ENCODE results near the gene GLDC.
"Not testable (repeated sequence)": the region's sequence is repeated elsewhere in the genome, so short reads cannot be mapped to it uniquely, and the experiment has no call there.

The GLDC gene

GRCh38 chr9:6575324-6576034 is 70.0 kb downstream of the GLDC start:
- in situ Hi-C loops (cut with MboI; ENCODE audit: low sequenced_read_pairs): no loop called here

GRCh38 chr9:6567140-6567591 is 78.4 kb downstream of the GLDC start:
- in situ Hi-C loops (cut with MboI; ENCODE audit: low sequenced_read_pairs): no loop called here

DNA sequence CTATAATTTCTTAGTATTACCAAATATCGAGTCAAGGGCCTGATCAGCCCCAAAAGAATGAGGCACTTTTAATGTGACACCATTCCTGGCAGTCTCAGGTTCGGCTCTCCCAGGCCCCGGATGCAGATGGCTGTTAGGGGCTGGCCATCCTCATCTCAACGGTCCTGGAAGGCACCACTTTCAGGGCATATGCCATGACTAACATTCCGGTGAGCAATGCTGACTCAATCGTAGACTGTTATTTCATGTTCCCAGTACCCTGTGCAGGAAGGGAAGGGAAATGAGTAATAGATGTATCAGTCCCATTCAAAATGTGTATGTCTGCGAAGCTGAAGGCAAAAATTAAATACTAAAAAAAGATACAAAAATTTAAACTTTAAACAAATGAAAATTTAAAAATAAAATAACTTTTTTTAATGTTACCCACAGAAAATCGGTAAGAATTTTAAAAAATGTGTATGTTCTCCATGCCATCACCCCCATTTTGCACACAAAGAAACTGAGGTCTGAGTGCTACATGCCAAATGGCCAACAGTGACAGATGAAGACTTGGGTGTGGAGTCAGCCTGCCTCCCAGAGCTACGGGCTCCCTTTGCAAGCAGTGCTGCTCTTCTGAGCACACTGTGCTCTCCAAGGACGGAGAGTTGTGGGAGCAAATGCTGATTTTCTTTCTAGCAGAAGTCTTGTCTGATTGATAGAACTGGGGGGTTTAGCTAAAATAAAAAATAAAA is 79.0 kb downstream of the GLDC start:
- in situ Hi-C loops (cut with MboI; ENCODE audit: low sequenced_read_pairs): no loop called here

DNA sequence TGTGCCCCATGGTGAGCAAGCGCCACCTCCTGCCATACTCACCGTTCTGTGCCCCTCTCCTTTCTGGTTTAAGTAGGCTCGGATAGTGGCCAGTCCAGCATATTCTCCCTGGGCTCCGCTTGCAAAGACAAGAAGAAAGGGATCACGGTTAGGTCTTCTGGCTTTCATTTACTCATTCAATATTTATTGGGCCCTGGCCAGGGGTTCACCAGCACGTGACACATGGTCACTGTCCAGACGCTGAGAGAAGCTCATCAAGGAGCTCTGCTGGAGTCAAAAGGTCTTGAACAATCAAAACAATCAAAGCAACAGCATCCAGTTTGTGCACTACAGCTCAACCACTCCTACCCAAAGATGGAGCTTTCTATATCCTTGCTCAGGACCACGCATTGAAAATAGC is 80.2 kb downstream of the GLDC start:
- in situ Hi-C loops (cut with MboI; ENCODE audit: low sequenced_read_pairs): no loop called here

- in situ Hi-C loops (cut with MboI; ENCODE audit: low sequenced_read_pairs): no loop called here
These were observed 80.7 kb downstream of the GLDC start for GRCh38 chr9:6564868-6565267.

- in situ Hi-C loops (cut with MboI; ENCODE audit: low sequenced_read_pairs): no loop called here
These were observed 81.2 kb downstream of the GLDC start for GRCh38 chr9:6564360-6564759.

DNA sequence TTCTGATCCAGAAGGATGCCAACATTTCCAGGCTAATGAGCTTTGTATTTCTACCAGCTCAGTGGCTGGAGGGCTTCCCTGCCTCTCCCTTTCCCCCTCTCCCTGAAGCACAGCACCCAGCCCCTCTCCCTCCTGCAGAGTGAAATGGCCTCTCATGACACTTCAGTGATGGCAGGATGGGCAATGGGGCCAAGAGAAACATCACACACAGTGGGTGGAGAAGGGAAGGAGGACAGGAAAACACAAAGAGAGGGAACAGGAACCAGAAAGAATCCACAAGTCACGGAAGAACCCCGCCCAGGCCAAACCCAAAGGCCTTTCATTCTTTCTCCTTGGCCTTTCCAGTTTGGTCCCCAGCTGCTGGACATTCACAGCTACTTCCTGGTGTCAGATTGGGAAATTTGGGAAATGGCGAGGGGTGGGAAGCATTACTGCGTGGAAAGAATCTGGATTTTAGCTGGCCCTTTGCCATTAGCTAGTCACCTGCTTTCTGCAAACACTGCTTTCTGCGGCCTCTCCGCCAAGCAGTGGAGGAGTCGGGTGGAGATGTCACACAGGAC is 82.6 kb downstream of the GLDC start:
- in situ Hi-C loops (cut with MboI; ENCODE audit: low sequenced_read_pairs): no loop called here

GRCh38 chr9:6562201-6562600 is 83.3 kb downstream of the GLDC start:
- in situ Hi-C loops (cut with MboI; ENCODE audit: low sequenced_read_pairs): no loop called here

GRCh38 chr9:6557883-6558616 is 87.5 kb downstream of the GLDC start:
- in situ Hi-C loops (cut with MboI; ENCODE audit: low sequenced_read_pairs): no loop called here

DNA sequence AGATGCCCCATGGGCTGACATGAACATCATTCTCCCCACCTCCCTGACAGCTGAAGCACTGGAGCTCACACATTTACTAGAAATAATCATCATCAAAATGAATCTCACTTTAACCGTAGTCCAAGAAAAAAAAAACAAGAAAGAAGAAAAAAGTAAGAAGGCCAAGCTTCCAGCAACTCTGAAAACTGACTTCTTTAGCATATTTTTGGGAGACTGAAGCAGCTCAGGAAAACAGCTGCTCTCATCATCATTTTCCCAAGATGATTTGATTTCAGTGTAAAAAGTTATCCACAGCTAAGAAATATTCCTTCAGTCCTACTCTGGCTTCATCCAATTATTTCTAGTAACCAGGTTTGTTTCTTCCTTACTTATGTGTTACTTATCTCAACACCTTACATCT is 91.7 kb downstream of the GLDC start:
- in situ Hi-C loops (cut with MboI; ENCODE audit: low sequenced_read_pairs): no loop called here

- in situ Hi-C loops (cut with MboI; ENCODE audit: low sequenced_read_pairs): no loop called here
These were observed 92.9 kb downstream of the GLDC start for GRCh38 chr9:6552498-6553121.

DNA sequence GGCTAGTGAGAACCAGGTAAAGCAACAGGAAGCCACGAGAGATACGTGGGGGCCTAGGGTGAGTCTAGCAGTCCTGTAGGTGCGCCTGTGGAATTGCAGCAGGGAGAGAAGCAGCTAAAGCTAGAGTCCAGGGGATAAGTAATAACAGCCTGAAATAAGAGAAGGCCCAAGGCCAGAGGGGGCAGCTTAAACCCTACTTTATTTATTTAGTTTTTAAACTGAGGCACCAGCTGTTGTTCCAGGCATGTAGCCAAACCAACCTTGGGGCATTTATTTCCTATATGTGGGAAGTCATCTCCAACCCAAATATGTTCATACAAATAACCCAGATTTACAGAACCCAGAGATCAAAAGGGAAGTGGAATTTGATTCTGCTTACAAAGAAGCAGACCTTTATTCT is 93.5 kb downstream of the GLDC start:
- in situ Hi-C loops (cut with MboI; ENCODE audit: low sequenced_read_pairs): no loop called here

GRCh38 chr9:6551136-6551535 is 94.4 kb downstream of the GLDC start:
- in situ Hi-C loops (cut with MboI; ENCODE audit: low sequenced_read_pairs): no loop called here

- in situ Hi-C loops (cut with MboI; ENCODE audit: low sequenced_read_pairs): no loop called here
These were observed 96.3 kb downstream of the GLDC start for GRCh38 chr9:6549106-6549800.

GRCh38 chr9:6545017-6545691 is 100.4 kb downstream of the GLDC start:
- in situ Hi-C loops (cut with MboI; ENCODE audit: low sequenced_read_pairs): no loop called here

GRCh38 chr9:6543204-6543603 is 102.3 kb downstream of the GLDC start:
- in situ Hi-C loops (cut with MboI; ENCODE audit: low sequenced_read_pairs): no loop called here

DNA sequence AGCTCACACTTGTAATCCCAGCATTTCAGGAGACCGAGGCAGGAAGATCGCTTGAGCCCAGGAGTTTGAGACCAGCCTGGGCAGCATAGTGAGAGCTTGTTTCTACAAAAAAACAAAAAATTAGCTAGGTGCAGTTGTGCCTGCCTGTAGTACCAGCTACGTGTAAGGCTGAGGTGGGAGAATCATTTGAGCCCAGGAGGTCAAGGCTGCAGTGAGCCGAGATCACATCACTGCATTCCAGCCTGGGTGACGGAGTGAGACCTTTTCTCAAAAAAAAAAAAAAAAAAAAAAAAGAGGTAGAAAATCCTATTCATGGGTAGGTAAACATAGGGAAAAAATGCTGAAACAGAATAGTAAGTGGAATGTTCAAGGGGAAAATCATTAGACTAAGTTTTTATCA is 102.9 kb downstream of the GLDC start:
- in situ Hi-C loops (cut with MboI; ENCODE audit: low sequenced_read_pairs): not testable (repeated sequence)

GRCh38 chr9:6538666-6539071 is 106.9 kb downstream of the GLDC start:
- in situ Hi-C loops (cut with MboI; ENCODE audit: low sequenced_read_pairs): no loop called here

GRCh38 chr9:6535594-6535993 is 109.9 kb downstream of the GLDC start:
- in situ Hi-C loops (cut with MboI; ENCODE audit: low sequenced_read_pairs): no loop called here

All from hTERT RPE-1 (cell line).